ENCODE results near the gene MAPKAP1. TPM values are rescaled to one million over a fixed set of nuclear protein-coding genes. Genes with fewer than 3 reads are reported as not detected.

The MAPKAP1 gene
- total RNA-seq, 2 donors from 2014 or later = 62.1 to 78.9 TPM

DNA sequence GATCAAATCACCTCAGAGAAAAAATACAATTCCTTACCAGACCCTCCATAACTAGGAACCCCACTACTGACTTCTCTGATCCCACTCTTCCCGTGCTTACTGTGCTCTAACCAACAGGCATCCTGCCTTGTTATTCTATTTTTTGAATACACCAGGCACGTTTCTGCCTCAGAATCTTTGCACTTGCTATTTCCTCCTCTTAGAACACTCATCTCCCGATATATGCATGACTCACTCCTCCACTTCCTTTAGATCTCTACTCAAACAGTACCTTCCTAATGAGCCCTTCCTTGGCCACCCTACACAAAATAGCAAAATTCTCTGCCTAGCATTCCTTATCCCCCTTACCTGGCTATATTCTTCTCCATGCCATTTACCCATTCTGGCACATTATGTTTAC, 43.9 kb downstream of the MAPKAP1 start:
- Histone ChIP-seq H3K36me3 (peaks cover 5% of the 10 kb centered on the region), H3K4me3 (no peak overlapping the region), H3K4me1 (no peaks in the 10 kb centered on the region), H3K27me3 (no peaks in the 10 kb centered on the region), H3K27ac (no peak overlapping the region), H3K9me3 (no peaks in the 10 kb centered on the region)
- DNase-seq (ENCODE audit: low spot score) = no peak
- no peak for TF ChIP-seq CTCF (IDR thresholded peaks at IDR 0.05)

GRCh38 chr9:125660557-125660956, 46.5 kb downstream of the MAPKAP1 start:
- TF ChIP-seq CTCF (IDR thresholded peaks at IDR 0.05) = no peak

DNA sequence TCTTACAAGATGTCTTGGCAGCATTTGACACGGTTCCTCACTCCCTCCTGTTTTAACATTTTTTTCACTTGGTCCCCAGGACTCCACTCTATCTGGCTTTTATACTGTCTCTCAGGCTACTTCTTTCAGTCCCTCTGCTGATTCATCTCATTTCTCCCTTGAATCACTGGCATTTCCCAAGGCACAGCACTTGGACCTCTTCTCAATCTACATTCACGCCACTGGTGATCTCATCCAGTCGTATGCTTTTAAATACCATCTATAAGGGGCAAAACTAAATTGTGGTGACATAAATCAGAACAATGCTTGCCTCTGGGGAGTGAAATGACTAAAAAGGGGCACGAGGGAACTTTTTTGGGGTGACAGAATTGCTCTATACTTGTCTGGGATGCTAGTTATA, 47.1 kb downstream of the MAPKAP1 start:
- no peak for DNase-seq (ENCODE audit: low spot score)
- Histone ChIP-seq H3K27me3 (no peaks in the 10 kb centered on the region), H3K9me3 (no peaks in the 10 kb centered on the region), H3K4me3 (no peak overlapping the region), H3K4me1 (no peaks in the 10 kb centered on the region), H3K36me3 (no peaks in the 10 kb centered on the region), H3K27ac (no peak overlapping the region)
- no peak for TF ChIP-seq CTCF (IDR thresholded peaks at IDR 0.05)

More at GRCh38 chr9:125660557-125660956, 46.5 kb downstream of the MAPKAP1 start:
- no peaks in the 10 kb centered on the region for H3K27me3 ChIP-seq
- no peak for DNase-seq (ENCODE audit: low spot score)
- H3K4me1 ChIP-seq = no peaks in the 10 kb centered on the region
- no peaks in the 10 kb centered on the region for H3K9me3 ChIP-seq
- no peak overlapping the region for H3K4me3 ChIP-seq
- no peaks in the 10 kb centered on the region for H3K36me3 ChIP-seq
- no peak overlapping the region for H3K27ac ChIP-seq

DNA sequence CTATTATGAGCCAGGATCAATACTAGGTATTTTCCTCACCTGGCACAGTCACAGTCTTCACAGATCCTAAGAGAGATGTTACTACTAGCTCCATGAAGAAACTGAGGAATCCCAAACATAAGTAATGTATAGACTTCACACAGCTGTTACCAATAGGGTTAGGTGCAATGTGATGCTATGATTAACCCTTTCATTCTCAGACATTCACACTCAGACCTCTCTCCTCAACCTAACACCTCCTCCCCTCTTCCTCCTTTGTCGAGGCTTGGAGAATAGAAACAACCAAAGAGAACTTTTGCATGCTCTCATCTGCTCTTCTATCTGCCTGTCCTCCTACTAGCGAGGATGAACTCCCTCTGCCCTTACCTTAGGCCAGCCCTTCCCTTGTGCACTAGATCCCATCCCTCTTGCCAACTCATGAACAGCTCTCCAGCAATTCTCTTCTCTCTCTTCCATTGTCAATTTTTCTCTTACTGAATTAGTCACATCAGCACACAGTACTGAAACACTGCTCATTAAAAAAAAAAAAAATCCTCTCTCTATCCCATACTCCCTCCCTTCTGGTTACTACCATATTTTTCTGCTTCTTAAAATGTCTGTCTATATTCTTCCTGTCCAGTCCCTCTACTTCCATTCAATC, 47.7 kb downstream of the MAPKAP1 start:
- no peaks in the 10 kb centered on the region for H3K9me3 ChIP-seq
- no peak overlapping the region for H3K4me3 ChIP-seq
- TF ChIP-seq CTCF (IDR thresholded peaks at IDR 0.05) = no peak
- H3K27ac ChIP-seq = no peak overlapping the region
- no peak for DNase-seq (ENCODE audit: low spot score)
- H3K4me1 ChIP-seq = no peaks in the 10 kb centered on the region
- no peaks in the 10 kb centered on the region for H3K27me3 ChIP-seq
- no peaks in the 10 kb centered on the region for H3K36me3 ChIP-seq

- no peak for TF ChIP-seq CTCF (IDR thresholded peaks at IDR 0.05)
- DNase-seq (ENCODE audit: low spot score) = no peak
- no peaks in the 10 kb centered on the region for H3K27me3 ChIP-seq
- H3K4me3 ChIP-seq = no peak overlapping the region
- H3K4me1 ChIP-seq = no peaks in the 10 kb centered on the region
- no peaks in the 10 kb centered on the region for H3K9me3 ChIP-seq
- H3K27ac ChIP-seq = no peak overlapping the region
- H3K36me3 ChIP-seq = no peaks in the 10 kb centered on the region
These were observed 50.4 kb downstream of the MAPKAP1 start for GRCh38 chr9:125656560-125656959.

All from right atrium auricular region (tissue), 2 donors.